Caco-2 (cell line): ENCODE measurements around the gene OSGEPL1. TPM values are rescaled to one million over a fixed set of nuclear protein-coding genes. Genes with fewer than 3 reads are reported as not detected.
"Not testable (repeated sequence)": the region's sequence is repeated elsewhere in the genome, so short reads cannot be mapped to it uniquely, and the experiment has no call there.

Experiments used
- BruUV-seq: library from RNA; stranded (reverse); fragments of 400-500 nt; replicated peaks from 2 replicates; lab custom pipeline; 2021; lab: Mats Ljungman, UMichigan
- CTCF ChIA-PET: fragments of 300-600 bp; sonication (Branson Sonifier 250); formaldehyde crosslinking; loops from one replicate; lab custom pipeline; 2022; ENCODE audit warnings: antibody characterized with exemption; lab: Charles Lee
- POLR2A ChIA-PET: fragments of 300-600 bp; sonication (Branson Sonifier 250); formaldehyde crosslinking; loops from one replicate; lab custom pipeline; 2022; ENCODE audit warnings: antibody characterized with exemption; lab: Charles Lee
- DNase-seq, 2 experiments: peaks; one replicate each; pipeline versions ENCODE4 v3.0.0 to v3.0.0-alpha.2; 2020 to 2022
- H3K27me3 ChIP-seq: replicated peaks from 2 replicates; pipeline ENCODE4 v1.6.0; 2011; ENCODE audit warnings: low read length; ENCODE audit not compliant: control insufficient read depth, insufficient read depth
- H3K36me3 ChIP-seq: 2 replicates; pipeline ENCODE4 v1.5.1; 2011; ENCODE audit warnings: low read length; ENCODE audit not compliant: control insufficient read depth, insufficient read depth
- H3K4me1 ChIP-seq: fragments of 250-450 bp; sonication (Bioruptor Pico); 2 replicates; pipeline ENCODE4 v1.5.1; 2020; ENCODE audit warnings: mild to moderate bottlenecking
- H3K4me3 ChIP-seq: 2 replicates; pipeline ENCODE4 v1.5.1; 2011; ENCODE audit warnings: low read depth, mild to moderate bottlenecking, control low read depth, low read length
- H3K9me3 ChIP-seq: fragments of 250-450 bp; sonication (Bioruptor Pico); 2 replicates; pipeline ENCODE4 v1.5.1; 2020; ENCODE audit warnings: mild to moderate bottlenecking, moderate library complexity
- H3K27ac Mint-ChIP-seq: one replicate; pipeline ENCODE4 v1.8.0; 2022; ENCODE audit warnings: mixed read lengths; ENCODE audit not compliant: unreplicated experiment
- H3K27me3 Mint-ChIP-seq: one replicate; pipeline ENCODE4 v1.8.0; 2022; ENCODE audit warnings: mixed read lengths; ENCODE audit not compliant: insufficient read depth, unreplicated experiment
- H3K36me3 Mint-ChIP-seq: one replicate; pipeline ENCODE4 v1.8.0; 2022; ENCODE audit warnings: mild to moderate bottlenecking, mixed read lengths; ENCODE audit not compliant: insufficient read depth, unreplicated experiment
- H3K4me1 Mint-ChIP-seq: one replicate; pipeline ENCODE4 v1.8.0; 2022; ENCODE audit warnings: low read depth, mixed read lengths; ENCODE audit not compliant: unreplicated experiment
- H3K4me3 Mint-ChIP-seq: one replicate; pipeline ENCODE4 v1.8.0; 2022; ENCODE audit warnings: mild to moderate bottlenecking, moderate library complexity, mixed read lengths; ENCODE audit not compliant: unreplicated experiment
- H3K9me3 Mint-ChIP-seq: one replicate; pipeline ENCODE4 v1.8.0; 2022; ENCODE audit warnings: mixed read lengths; ENCODE audit not compliant: unreplicated experiment
- intact Hi-C: fragments of 100-400 bp; cut with micrococcal nuclease; formaldehyde crosslinking; loops from one replicate; pipeline ENCODE4 v1.10.0; 2022; ENCODE audit not compliant: unreplicated experiment
- total RNA-seq: library from RNA; stranded (reverse); gene quantifications from 2 replicates; pipeline ENCODE4 v1.2.3, GENCODE V29; 2022
- TF ChIP-seq, protein P1 (sequence below), 2 experiments: fragments of 200-600 bp in 1 of 2; IDR thresholded peaks; 1 replicate in 1 of 2; 2 replicates in 1 of 2; pipeline versions ENCODE4 v1.5.1 to v1.8.0; 2011 to 2022; ENCODE audit warnings: antibody characterized with exemption in 1 of 2, control low read depth in 1 of 2, inconsistent platforms in 1 of 2, low read depth in 1 of 2, low read length in 1 of 2, mild to moderate bottlenecking in 1 of 2, moderate library complexity in 1 of 2; ENCODE audit not compliant: insufficient read depth in 1 of 2, severe bottlenecking in 1 of 2, unreplicated experiment in 1 of 2

OSGEPL1 gene
- total RNA-seq, 1 experiment from 2014 or later = 5.0 TPM

- Mint-ChIP-seq H3K36me3 (peaks cover 61% of the 10 kb centered on the region), H3K4me1 (no peaks in the 10 kb centered on the region), H3K27me3 (no peaks in the 10 kb centered on the region), H3K4me3 (no peak overlapping the region), H3K9me3 (no peaks in the 10 kb centered on the region), H3K27ac (no peak overlapping the region)
- intact Hi-C loops = no loop called here
- BruUV-seq = no TSS peak
- Histone ChIP-seq H3K4me3 (no peak overlapping the region), H3K9me3 (no peaks in the 10 kb centered on the region), H3K36me3 (no peaks in the 10 kb centered on the region; the same call in 1 of the 2 replicates), H3K27me3 (no peaks in the 10 kb centered on the region), H3K4me1 (no peaks in the 10 kb centered on the region)
- POLR2A ChIA-PET = no interaction called here
- CTCF ChIA-PET = no interaction called here
- TF ChIP-seq, protein P1, sequence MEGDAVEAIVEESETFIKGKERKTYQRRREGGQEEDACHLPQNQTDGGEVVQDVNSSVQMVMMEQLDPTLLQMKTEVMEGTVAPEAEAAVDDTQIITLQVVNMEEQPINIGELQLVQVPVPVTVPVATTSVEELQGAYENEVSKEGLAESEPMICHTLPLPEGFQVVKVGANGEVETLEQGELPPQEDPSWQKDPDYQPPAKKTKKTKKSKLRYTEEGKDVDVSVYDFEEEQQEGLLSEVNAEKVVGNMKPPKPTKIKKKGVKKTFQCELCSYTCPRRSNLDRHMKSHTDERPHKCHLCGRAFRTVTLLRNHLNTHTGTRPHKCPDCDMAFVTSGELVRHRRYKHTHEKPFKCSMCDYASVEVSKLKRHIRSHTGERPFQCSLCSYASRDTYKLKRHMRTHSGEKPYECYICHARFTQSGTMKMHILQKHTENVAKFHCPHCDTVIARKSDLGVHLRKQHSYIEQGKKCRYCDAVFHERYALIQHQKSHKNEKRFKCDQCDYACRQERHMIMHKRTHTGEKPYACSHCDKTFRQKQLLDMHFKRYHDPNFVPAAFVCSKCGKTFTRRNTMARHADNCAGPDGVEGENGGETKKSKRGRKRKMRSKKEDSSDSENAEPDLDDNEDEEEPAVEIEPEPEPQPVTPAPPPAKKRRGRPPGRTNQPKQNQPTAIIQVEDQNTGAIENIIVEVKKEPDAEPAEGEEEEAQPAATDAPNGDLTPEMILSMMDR (IDR thresholded peaks at IDR 0.05; ENCODE audit: insufficient read depth in 1 of 2, low read depth in 1 of 2, low read length in 1 of 2, severe bottlenecking in 1 of 2, unreplicated experiment in 1 of 2) = no peak
- no peak for DNase-seq
Observed at GRCh38 chr2:189770590-189771322, 8.2 kb upstream of the OSGEPL1 start.

GRCh38 chr2:189763908-189764661 is 1.5 kb upstream of the OSGEPL1 start:
- intact Hi-C loops = loop anchor here (10.0 kb wide), 2 partner anchors 179 to 319 kb away; partner anchors contain the start of genes SLC40A1 and WDR75
- H3K9me3 ChIP-seq = no peaks in the 10 kb centered on the region
- H3K27me3 Mint-ChIP-seq = no peaks in the 10 kb centered on the region
- BruUV-seq = no TSS peak
- no peak overlapping the region for H3K4me3 Mint-ChIP-seq
- TF ChIP-seq, protein P1 (IDR thresholded peaks at IDR 0.05; ENCODE audit: insufficient read depth in 1 of 2, low read depth in 1 of 2, low read length in 1 of 2, severe bottlenecking in 1 of 2, unreplicated experiment in 1 of 2) = no peak
- no peaks in the 10 kb centered on the region for H3K27me3 ChIP-seq
- no peak for DNase-seq
- H3K36me3 Mint-ChIP-seq = peaks cover 26% of the 10 kb centered on the region
- no peaks in the 10 kb centered on the region for H3K36me3 ChIP-seq
- CTCF ChIA-PET = interaction anchor here (0.7 to 1.5 kb wide), 2 partner anchors 35 to 103 kb away, joined by 3 to 13 read pairs; partner anchors contain the start of gene ASNSD1
- H3K27ac Mint-ChIP-seq = no peak overlapping the region
- POLR2A ChIA-PET = no interaction called here
- no peaks in the 10 kb centered on the region for H3K9me3 Mint-ChIP-seq
- H3K4me1 ChIP-seq = peaks cover 8% of the 10 kb centered on the region; the same call in 1 of the 2 replicates
- H3K4me3 ChIP-seq = no peak overlapping the region; the same call in 1 of the 2 replicates
- H3K4me1 Mint-ChIP-seq = no peaks in the 10 kb centered on the region

DNA sequence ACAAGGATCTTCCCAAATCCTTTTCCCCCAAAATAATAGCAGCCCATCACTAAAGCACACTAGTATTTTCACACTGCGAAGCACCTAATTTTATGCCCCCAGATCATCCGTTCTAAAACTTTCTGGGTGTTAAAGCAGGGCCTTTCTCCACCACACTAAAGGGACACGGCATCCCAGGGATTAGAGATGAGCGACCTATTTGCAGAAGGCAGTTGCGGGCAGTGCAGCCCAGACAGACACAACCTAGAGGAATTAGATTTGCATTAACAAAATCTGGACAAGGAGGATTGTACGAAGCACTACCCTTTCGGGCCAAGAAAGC is 402 bp downstream of the OSGEPL1 start:
- H3K4me1 ChIP-seq = peaks cover 8% of the 10 kb centered on the region; the same call in 1 of the 2 replicates
- no peaks in the 10 kb centered on the region for H3K9me3 Mint-ChIP-seq
- POLR2A ChIA-PET = interaction anchor here (1.2 kb wide), 1 partner anchor 22 kb away, joined by 16 read pairs; the partner anchor contains the start of genes ORMDL1 and PMS1
- no peaks in the 10 kb centered on the region for H3K27me3 ChIP-seq
- peaks cover 17% of the 10 kb centered on the region for H3K36me3 Mint-ChIP-seq
- TF ChIP-seq, protein P1 (IDR thresholded peaks at IDR 0.05; ENCODE audit: insufficient read depth in 1 of 2, low read depth in 1 of 2, low read length in 1 of 2, severe bottlenecking in 1 of 2, unreplicated experiment in 1 of 2) = no peak
- no peaks in the 10 kb centered on the region for H3K27me3 Mint-ChIP-seq
- no peak for DNase-seq
- CTCF ChIA-PET = interaction anchor here (0.7 to 1.5 kb wide), 13 partner anchors 9 to 418 kb away, joined by 3 to 14 read pairs (median 4); partner anchors contain the start of genes ANKAR, ASNSD1, ORMDL1 and PMS1
- no peaks in the 10 kb centered on the region for H3K4me1 Mint-ChIP-seq
- intact Hi-C loops = loop anchor here (1.0 to 10.0 kb wide), 6 partner anchors 11 to 317 kb away; partner anchors contain the start of genes ANKAR, ASNSD1, ORMDL1 and PMS1
- peak overlapping the region; percentile 98 for H3K4me3 Mint-ChIP-seq
- H3K9me3 ChIP-seq = no peaks in the 10 kb centered on the region
- no peaks in the 10 kb centered on the region for H3K36me3 ChIP-seq
- H3K27ac Mint-ChIP-seq = peak overlapping the region; percentile 87
- TSS peak; percentile 75 for BruUV-seq
- H3K4me3 ChIP-seq = peak overlapping the region; percentile 48

DNA sequence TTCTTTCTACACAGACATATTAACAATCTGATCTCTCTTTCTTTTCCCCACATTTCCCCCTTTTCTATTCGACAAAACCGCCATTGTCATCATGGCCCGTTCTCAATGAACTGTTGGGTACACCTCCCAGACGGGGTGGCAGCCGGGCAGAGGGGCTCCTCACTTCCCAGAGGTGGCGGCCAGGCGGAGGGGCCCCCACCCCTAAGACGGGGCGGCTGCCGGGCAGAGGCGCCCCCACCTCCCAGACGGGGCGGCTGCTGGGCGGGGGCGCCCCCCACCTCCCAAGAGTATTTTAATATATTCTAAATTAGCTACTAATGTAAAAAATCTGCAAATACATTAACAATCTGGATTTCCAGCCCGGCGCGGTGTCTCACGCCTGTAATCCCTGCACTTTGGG is 2.4 kb downstream of the OSGEPL1 start:
- POLR2A ChIA-PET, H3K4me3 ChIP-seq, H3K4me1 ChIP-seq, H3K27me3 ChIP-seq, H3K27me3 Mint-ChIP-seq, H3K4me3 Mint-ChIP-seq, DNase-seq, H3K9me3 Mint-ChIP-seq, H3K36me3 ChIP-seq, H3K4me1 Mint-ChIP-seq, H3K9me3 ChIP-seq, BruUV-seq, H3K36me3 Mint-ChIP-seq, CTCF ChIA-PET, H3K27ac Mint-ChIP-seq: not testable (repeated sequence)
- intact Hi-C loops = loop anchor here (10.0 kb wide), 2 partner anchors 175 to 315 kb away; partner anchors contain the start of genes SLC40A1 and WDR75
